Body of pancreas (tissue), 4 donors: ENCODE results near the gene HERPUD1.

ENCODE experiments used
- CTCF ChIP-seq, 7 experiments: fragments of 450-650 bp in 4 of 7; fragments of 200-600 bp in 3 of 7; sonication (generic) in 3 of 7; IDR thresholded peaks; one replicate each; pipeline ENCODE4 v1.5.1; 2016 to 2019; ENCODE audit warnings: antibody characterized with exemption in 7 of 7
- POLR2A ChIP-seq, 3 donors: fragments of 450-650 bp; IDR thresholded peaks; one replicate each; pipeline ENCODE4 v1.6.1; 2016; ENCODE audit warnings: antibody characterized with exemption in 3 of 3, mild to moderate bottlenecking in 2 of 3

- no peak for TF ChIP-seq CTCF (IDR thresholded peaks at IDR 0.05)
- no peak for TF ChIP-seq POLR2A (IDR thresholded peaks at IDR 0.05)
Observed at GRCh38 chr16:56885446-56886162, 46.3 kb upstream of the HERPUD1 start.
